Stimulated activated CD4-positive, alpha-beta T cell treated with anti-CD3 and anti-CD28 coated beads, TNF-alpha, amount 100 ng/mL, for 1 hour (primary cell): Measurements from ENCODE around the gene MAP2K3.
"Not testable (repeated sequence)": the region's sequence is repeated elsewhere in the genome, so short reads cannot be mapped to it uniquely, and the experiment has no call there.

ENCODE experiments used
- DNase-seq, 3 donors: peaks; one replicate each; pipeline ENCODE4 v3.0.0-alpha.2; 2020; ENCODE audit warnings: low read depth in 3 of 3, low spot score in 1 of 3

Gene MAP2K3

DNA sequence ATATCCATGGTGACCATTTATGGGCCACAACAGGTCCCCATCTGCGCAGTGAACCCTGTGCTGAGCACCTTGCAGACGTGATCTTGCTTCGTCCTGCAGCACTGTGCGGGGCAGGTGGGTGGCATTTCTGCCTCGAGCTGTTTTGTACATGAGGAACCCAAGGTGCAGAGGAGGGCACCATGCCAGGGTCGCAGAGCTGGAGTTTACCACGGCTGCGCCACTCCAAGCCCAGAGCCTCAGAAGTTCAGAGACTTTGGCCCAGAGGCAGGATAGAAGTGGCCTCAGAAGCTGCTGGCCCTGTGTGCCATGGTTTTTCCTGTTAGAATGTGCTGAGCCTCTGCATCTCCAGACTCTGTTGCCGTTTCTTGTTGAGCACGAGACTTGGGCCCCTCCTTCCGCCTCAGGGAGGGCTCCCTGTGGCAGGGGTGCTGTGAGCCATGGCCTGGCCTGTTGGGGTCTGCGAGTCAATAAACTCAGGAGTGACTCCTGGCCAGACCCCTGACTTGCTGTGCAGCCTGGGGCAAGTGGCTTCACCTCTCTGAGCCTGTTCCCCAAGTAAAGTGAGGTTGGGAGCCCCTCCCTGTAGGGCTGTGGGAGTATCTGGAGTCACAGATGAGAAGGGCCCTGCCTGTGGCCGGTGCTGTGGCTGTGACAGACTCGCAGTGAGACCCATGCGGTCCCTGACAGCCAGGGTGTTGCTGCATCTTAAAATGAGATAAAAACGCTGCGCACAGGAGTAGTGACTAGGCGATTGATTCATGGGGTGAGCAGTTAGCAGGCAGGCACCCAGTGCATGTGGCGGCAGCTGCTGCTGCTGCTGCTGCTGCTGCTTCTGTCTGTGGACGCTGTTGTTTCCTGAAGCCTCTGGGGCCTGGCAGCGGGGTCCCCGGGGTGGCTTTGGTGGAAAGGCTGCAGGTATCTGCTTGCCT, 11.8 kb downstream of the MAP2K3 start:
- DNase-seq, result no peak

GRCh38 chr17:21297026-21297520, 12.6 kb downstream of the MAP2K3 start:
- no peak for DNase-seq

- no peak for DNase-seq
Observed at GRCh38 chr17:21297597-21297996, 13.1 kb downstream of the MAP2K3 start.

- DNase-seq, result no peak
Observed at GRCh38 chr17:21298056-21298982, 13.8 kb downstream of the MAP2K3 start.

- no peak for DNase-seq
Observed at GRCh38 chr17:21298983-21299519, 14.5 kb downstream of the MAP2K3 start.

DNA sequence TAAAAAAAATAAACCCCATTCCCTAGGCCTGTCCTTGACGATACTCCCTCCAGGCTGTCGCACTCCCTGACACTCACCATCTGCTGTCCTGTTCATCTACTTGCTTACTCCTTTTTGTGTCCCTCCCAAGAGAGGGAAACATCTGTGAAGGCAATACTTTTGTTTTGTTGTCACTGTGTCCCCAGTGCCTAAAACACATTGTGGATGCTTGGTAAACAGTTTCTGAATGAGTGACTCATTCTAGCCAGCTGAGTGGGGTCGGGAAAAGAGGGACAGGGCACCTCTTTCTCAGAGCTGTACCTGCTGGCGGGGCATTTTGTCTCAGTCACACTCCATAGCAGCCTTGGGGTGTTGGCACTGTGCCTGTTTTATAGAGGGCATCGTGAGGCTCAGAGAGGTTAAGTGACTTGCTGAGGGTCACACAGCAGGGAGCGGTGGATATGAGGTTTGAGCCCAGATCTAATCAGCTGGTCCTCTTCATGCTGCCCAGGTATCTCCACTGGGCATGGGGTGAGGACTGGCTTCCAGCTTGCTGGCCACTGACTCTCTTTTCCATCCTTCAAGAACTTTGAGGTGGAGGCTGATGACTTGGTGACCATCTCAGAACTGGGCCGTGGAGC, 15.6 kb downstream of the MAP2K3 start:
- no peak for DNase-seq

DNA sequence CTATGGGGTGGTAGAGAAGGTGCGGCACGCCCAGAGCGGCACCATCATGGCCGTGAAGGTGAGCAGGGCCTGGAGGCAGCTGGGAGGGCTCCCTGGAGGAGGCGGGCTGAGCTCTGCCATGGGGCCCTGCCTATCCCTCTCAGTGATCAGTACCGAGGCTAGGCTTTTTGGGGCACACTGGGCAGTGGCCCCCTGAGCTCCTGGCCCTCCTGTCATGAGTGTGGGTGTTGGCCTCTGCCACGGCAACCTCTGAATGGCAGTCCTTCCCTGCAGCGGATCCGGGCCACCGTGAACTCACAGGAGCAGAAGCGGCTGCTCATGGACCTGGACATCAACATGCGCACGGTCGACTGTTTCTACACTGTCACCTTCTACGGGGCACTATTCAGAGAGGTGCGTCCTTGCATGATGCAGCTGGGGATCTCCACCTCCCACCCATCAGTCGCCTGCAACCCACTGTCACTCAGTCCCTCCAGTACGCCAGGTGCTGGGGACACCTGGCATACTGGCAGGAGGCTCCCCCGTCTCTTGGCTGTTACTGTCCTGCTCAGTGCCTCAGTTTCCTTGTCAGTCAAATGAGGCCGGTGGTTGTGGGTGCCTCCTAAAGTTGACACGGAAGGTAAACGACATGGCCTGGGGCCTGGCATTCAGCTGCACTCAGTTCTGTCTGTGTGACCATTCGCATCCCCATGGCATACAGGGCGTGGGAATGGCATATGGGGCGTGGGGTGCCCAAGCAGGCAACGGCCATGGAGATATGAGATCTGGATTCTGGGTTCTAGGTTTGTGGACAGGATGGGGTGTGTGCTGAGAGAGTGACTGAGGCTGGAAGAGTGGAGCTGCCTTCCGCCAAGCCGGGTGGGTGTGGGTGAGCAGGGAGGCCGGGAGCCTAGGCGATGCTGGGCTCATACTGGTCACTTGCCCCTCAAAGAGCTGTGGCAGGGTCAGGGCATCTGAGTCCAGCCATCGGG, 16.4 kb downstream of the MAP2K3 start:
- DNase-seq, result no peak

DNA sequence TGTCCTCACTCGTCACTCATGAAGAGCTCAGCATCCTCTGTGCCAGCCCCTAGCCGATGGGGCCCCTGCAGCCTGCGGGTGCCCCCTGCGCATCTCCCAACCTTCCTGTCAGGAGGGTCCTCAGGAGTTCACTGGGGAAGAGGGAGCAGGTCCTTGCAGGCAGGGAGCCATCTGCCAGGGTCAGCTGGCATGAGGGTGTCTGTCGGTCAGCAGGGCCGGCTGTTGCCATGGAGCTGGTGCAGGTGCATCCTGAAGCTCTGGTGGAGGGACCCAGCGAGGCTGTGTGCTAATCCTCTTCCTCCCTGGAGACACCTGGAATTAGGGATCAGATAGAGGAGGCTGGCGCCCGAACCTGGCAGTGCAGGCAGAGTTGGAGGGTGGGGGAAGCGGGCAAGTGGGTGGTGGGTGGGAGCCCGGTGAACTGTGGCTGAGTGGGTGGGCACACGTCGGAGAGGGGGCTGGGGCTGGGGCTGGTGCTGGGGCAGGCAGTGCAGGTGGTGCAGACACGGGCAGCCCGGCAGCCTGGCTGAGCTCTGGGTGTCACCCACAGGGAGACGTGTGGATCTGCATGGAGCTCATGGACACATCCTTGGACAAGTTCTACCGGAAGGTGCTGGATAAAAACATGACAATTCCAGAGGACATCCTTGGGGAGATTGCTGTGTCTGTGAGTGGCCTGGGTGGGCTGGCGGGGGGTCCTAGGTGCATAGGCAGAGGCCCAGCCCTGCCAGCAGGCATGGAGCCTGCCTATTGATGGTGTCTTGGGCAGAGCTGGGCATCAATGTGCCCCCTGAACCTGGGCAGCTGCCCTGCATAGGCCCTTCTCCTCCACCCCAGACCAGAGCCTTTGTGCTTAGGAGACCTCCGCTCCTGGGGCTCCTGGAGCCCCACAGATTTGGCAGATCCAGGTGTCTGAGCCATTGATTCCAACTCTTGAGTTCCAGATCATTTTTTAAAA, 17.4 kb downstream of the MAP2K3 start:
- no peak for DNase-seq

DNA sequence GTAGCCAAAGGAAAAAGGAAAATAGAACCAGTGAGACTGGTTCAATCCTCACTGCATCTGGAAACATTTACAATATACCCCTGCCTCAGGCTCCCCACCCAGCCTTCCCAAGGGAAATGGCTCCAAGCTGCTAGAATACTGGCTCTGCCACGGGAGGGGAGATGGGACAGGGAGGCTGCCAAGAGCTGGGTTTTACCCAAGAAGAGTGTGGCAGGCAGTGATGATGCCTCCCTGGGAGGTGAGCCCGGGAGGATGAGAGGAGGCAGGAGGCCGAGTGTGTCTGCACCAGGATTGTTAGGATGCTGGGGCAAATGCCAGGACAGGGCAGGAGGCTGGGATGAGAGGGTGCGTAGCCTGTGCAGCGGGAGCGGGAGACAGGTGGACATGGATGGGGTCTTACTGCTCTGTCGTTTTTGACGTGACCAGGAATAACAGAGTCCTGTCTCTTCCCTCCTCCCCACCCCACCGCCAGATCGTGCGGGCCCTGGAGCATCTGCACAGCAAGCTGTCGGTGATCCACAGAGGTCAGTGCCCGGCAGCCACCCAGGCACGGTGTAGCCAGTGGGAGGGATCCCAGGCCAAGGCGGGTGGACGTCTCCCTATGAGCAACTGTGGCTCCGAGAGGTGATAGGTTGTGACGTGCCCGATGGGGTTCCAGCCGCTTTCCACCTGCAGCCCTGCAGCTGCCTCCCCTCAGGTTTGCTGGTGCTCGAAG, 18.4 kb downstream of the MAP2K3 start:
- DNase-seq, result no peak

- no peak for DNase-seq
Observed at GRCh38 chr17:21303441-21304065, 19.0 kb downstream of the MAP2K3 start.

GRCh38 chr17:21304091-21304490, 19.6 kb downstream of the MAP2K3 start:
- DNase-seq, result no peak

DNA sequence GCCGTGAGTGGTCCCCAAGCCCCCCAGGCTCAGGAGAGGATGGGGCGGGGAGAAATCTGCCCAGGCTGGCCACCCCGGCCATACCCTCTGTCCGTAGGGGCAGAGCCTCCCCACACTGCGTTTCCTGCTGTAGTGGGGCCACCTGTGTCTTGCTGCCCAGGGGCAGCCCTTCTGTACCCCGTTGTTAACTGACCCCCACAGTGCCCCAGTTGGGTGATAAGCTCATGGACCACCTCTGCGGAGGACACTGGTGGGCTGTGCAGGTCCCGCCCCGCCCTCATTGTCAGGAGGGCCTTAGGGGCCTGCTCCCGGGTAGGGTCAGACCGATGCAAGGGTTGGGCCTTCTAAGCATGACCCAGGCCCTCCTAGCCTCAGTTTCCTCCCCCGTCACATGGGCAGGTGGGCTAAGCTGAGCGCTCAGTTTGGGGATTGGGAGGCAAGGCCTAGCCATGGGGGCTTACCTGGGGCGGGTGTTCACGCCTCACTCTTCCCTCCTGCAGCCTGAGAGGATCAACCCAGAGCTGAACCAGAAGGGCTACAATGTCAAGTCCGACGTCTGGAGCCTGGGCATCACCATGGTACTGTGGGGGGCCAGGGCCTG, 20.1 kb downstream of the MAP2K3 start:
- DNase-seq, result not testable (repeated sequence)

DNA sequence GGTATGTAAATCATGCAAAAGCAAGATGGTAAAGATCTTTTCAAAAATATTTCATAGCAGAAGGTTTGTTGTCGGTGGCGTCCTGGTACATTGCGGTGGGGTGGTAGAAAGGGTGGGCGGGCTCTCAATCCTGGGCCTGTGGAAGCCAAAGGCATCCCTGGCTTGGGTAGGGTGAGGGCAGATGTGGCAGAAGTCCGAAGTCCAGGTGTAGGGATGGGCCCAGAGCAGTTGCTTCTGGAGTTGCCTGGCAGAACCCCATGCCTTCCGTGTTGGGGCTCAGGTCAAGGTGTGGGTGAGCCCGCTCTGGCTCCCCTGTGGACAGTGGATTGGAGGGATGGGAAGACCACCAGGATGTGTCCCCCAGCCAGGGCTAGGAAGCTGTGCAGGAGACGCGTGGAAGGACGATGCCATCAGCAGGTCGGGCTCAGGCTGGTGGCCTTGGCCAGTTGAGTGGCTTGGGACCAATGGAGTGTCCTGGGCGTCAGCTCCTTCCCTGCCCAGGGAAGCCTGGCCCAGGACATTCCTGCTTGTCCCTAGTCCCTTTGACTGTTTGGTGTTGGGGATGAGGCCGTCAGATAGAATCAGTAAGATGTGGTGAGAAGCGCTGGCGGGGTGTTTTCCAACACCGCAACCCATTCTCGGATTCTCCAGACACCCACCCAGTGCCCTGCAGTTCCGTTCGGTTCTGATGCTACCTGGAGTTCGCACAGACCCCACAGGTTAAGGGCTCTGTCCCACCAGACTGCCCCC, 21.1 kb downstream of the MAP2K3 start:
- not testable (repeated sequence) for DNase-seq

DNA sequence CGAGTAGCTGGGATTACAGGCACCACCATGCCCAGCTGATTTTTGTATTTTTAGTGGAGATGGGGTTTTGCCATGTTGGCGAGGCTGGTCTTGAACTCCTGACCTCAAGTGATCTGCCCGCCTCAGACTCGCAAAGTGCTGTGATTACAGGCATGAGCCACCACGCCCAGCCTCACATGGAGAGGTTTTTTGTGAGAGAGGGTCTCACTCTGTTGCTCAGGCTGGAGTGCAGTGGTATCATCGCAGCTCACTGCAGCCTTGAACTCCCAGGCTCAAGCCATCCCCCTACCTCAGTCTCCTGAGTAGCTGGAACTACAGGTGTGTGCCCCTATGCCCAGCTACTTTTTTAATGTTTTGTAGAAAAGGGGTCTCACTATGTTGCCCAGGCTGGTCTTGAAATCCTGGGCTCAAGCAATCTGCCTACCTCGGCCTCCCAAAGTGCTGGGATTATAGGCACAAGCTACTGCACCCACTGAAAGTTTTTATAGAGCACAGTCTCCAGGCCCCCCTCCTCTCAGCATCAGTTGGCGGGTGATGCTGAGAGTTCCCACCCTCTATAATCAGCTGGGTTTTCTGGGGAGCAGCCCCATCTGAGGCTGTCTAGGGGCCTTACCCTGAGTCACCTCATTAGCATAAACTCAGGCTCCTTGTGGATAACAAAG, 22.2 kb downstream of the MAP2K3 start:
- not testable (repeated sequence) for DNase-seq

GRCh38 chr17:21307273-21307625, 22.7 kb downstream of the MAP2K3 start:
- DNase-seq, result not testable (repeated sequence)

DNA sequence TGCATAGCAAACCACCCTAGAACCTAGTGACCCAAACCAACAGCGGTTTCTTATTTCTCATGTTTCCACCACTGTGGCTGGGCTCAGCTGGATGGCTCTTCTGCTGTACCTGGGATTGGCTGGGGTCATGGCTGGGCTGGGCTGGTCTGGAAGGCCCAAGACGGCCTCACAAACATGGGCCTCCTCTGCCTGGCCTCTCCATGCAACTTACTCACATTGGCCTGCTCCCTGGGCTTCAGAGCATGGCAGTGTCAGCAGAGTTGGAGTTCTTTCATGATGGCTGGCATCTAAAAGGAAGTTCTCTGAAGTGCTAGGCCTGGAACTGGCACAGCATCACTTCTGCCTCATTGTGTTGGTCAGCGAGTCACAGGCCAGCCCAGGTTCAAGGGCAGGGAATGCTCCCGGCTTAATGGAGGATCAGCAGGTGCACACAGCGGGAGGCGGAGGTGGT, 24.4 kb downstream of the MAP2K3 start:
- not testable (repeated sequence) for DNase-seq
